Small intestine (tissue), 7 donors: ENCODE measurements around the gene PECR. TPM values are rescaled to one million over a fixed set of nuclear protein-coding genes. Genes with fewer than 3 reads are reported as not detected.
"Not testable (repeated sequence)": the region's sequence is repeated elsewhere in the genome, so short reads cannot be mapped to it uniquely, and the experiment has no call there.

Experiments
- DNase-seq, 2 donors: peaks; one replicate each; pipeline versions ENCODE4 v3.0.0 to v3.0.0-alpha.2; 2013
- FAIRE-seq: peaks from 2 replicates; lab custom pipeline; 2012; peaks lifted over from hg19 to GRCh38; lab: Jason Lieb, UNC
- H3K27ac ChIP-seq, 3 donors: one replicate each; pipeline ENCODE4 v1.5.1; 2013; ENCODE audit warnings: low read length in 2 of 3, mild to moderate bottlenecking in 2 of 3, control low read depth in 1 of 3, inconsistent platforms in 1 of 3, low read depth in 1 of 3, moderate library complexity in 1 of 3
- H3K27me3 ChIP-seq, 3 donors: one replicate each; pipeline ENCODE4 v1.6.1; 2013; ENCODE audit warnings: low read length in 3 of 3, inconsistent platforms in 1 of 3; ENCODE audit not compliant: control insufficient read depth in 3 of 3, insufficient read depth in 3 of 3
- H3K36me3 ChIP-seq, 3 donors: one replicate each; pipeline ENCODE4 v1.6.1; 2013; ENCODE audit warnings: low read length in 3 of 3, inconsistent platforms in 1 of 3, low read depth in 1 of 3, mild to moderate bottlenecking in 1 of 3, moderate library complexity in 1 of 3; ENCODE audit not compliant: control insufficient read depth in 3 of 3, insufficient read depth in 2 of 3
- H3K4me1 ChIP-seq, 3 donors: one replicate each; pipeline ENCODE4 v1.6.1; 2013; ENCODE audit warnings: low read length in 2 of 3, inconsistent platforms in 1 of 3, low read depth in 1 of 3, mild to moderate bottlenecking in 1 of 3, moderate library complexity in 1 of 3; ENCODE audit not compliant: control insufficient read depth in 3 of 3, insufficient read depth in 2 of 3
- H3K4me3 ChIP-seq, 3 donors: one replicate each; pipeline ENCODE4 v1.5.1; 2013; ENCODE audit warnings: low read length in 3 of 3, control low read depth in 1 of 3, inconsistent platforms in 1 of 3, low read depth in 1 of 3, mild to moderate bottlenecking in 1 of 3, moderate library complexity in 1 of 3
- H3K9me3 ChIP-seq, 2 donors: one replicate each; pipeline ENCODE4 v1.6.1; 2013; ENCODE audit warnings: low read depth in 1 of 2, low read length in 1 of 2; ENCODE audit not compliant: control insufficient read depth in 2 of 2, insufficient read depth in 1 of 2
- WGBS, 3 donors: extraction: QIAGEN DNeasy Blood & Tissue Kit; methylation state at CpG; one replicate each; pipeline ENCODE4 v1.1.7; 2013; 5-methylcytosine and 5-hydroxymethylcytosine counted together
- polyA plus RNA-seq, 4 donors: library from polyadenylated mRNA; stranded (reverse) in 3 of 4; unstranded in 1 of 4; fragments of 200-250 nt in 3 of 4; fragments of 120-200 nt in 1 of 4; gene quantifications; one replicate each; pipeline versions ENCODE4 v1.2.1 to v1.2.3, GENCODE V29; 2013
- donor health status: healthy with polysubstance abuse.
- donor health status: control.
- donor health status: control.
- donor health status: Bipolar disorder and iron deficiency.
- donor health status: healthy.

The PECR gene
- polyA plus RNA-seq, 4 donors, result 22.3 to 68.8 (median 41.1) TPM

- 90 to 96% (median 93%) methylated on average over 1 of the region's 1 CpG for WGBS, 3 donors
Observed at GRCh38 chr2:215997219-215997618, 84.4 kb downstream of the PECR start.

DNA sequence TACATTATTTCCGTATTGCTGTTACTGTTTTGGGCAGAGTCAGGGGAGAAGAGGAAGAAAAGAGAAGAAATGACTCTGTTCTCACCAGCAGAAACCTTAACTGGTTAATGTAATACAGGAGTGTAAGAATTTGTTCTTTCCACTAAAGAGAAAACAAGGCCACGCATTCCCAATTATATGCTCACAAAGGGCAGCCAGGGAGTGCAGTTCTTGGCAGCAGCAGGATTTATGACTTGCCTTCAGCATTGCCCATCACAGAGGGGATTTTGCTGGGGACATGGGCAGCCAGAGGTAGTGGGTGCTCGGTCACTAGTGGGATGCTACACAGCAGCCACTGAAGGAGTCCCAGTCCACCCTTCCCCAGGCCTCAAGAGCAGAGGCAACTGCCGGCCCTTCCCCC is 86.7 kb downstream of the PECR start:
- H3K36me3 ChIP-seq, result peaks cover 0 to 20% (median 8%) of the 10 kb centered on the region in 3 donors
- no peak for FAIRE-seq
- DNase-seq, result no peak
- H3K9me3 ChIP-seq, result no peaks in the 10 kb centered on the region
- H3K27me3 ChIP-seq, result no peaks in the 10 kb centered on the region
- no peaks in the 10 kb centered on the region for H3K4me1 ChIP-seq
- no peak overlapping the region for H3K27ac ChIP-seq
- H3K4me3 ChIP-seq, result no peak overlapping the region
- WGBS, 3 donors, result 92 to 94% (median 93%) methylated on average over 4 of the region's 4 CpGs

More at GRCh38 chr2:215997219-215997618, 84.4 kb downstream of the PECR start:
- DNase-seq (no peak), FAIRE-seq (no peak)
- Histone ChIP-seq H3K27me3 (no peaks in the 10 kb centered on the region), H3K27ac (no peak overlapping the region), H3K36me3 (peaks cover 0 to 24% (median 8%) of the 10 kb centered on the region in 3 donors), H3K9me3 (no peaks in the 10 kb centered on the region), H3K4me1 (no peaks in the 10 kb centered on the region), H3K4me3 (no peak overlapping the region)

DNA sequence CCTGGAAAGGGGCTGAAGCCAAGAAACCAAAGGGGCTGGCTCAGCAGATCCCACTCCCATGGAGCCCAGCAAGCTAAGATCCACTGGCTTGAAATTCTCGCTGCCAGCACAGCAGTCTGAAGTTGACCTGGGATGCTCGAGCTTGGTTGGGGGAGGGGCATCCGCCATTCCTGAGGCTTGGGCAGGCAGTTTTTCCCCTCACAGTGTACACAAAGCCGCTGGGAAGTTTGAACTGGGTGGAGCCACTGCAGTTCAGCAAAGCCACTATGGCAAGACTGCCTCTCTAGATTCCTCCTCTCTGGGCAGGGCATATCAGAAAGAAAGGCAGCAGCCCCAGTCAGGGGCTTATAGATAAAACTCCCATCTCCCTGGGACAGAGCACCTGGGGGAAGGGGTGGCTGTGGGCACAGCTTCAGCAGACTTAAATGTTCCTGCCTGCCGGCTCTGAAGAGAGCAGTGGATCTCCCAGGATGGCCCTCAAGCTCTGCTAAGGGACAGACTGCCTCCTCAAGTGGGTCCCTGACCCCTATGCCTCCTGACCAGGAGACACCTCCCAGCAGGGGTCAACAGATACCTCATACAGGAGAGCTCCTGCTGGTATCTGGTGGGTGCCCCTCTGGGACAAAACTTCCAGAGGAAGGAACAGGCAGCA is 92.9 kb downstream of the PECR start:
- H3K4me1 ChIP-seq, H3K36me3 ChIP-seq, H3K4me3 ChIP-seq, FAIRE-seq, H3K27ac ChIP-seq, DNase-seq, H3K27me3 ChIP-seq: not testable (repeated sequence)
- WGBS, 3 donors, result 90 to 97% (median 95%) methylated on average over 5 of the region's 5 CpGs
- peaks cover 0 to 21% of the 10 kb centered on the region in 2 donors for H3K9me3 ChIP-seq

Other genes starting within 250 kb of the PECR start
- 1 to 10 TPM; 1.9 to 8.7 (median 4.9) TPM for gene MREG, start 68.3 kb downstream of the PECR start, polyA plus RNA-seq
- 1 to 10 TPM in 2 of 4 donors, under 1 TPM in 2; 0.54 to 3.2 (median 0.90) TPM for gene TMEM169, start 110 bp upstream of the PECR start, polyA plus RNA-seq
- 100 to 1,000 TPM in 2 of 4 donors, 10 to 100 TPM in 2; 76.7 to 188 (median 99.5) TPM for gene XRCC5, start 27.5 kb upstream of the PECR start, polyA plus RNA-seq